ENCODE results near the gene PSMG1. TPM values are rescaled to one million over a fixed set of nuclear protein-coding genes. Genes with fewer than 3 reads are reported as not detected.
A peak's percentile ranks its signal among the peaks of the same experiment; 100 is the strongest.

The PSMG1 gene
- total RNA-seq, 1 experiment from 2014 or later: 78.8 TPM

DNA sequence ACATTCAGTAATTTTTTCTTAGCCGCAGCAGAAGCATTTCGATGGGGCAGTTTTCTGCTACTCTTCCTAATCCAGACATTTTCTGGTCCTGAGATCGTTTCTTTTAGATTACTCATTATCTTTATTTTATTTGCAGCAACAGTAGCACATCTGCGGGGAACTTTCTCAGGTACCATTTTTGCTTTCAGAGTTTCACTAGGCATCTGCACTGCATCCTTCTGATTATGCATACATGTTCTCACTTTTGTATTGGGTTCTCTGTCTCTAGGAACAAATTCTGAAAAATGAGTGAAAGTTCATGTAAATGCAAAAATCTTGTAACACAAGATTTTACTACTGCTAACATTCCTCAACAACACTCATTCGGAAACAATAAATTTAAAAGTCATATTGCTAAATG lies 3.9 kb upstream of the PSMG1 start:
- no peak overlapping the region for H3K4me3 Mint-ChIP-seq
- no peak overlapping the region for H2AFZ ChIP-seq (ENCODE audit: low read length)
- no peak overlapping the region for H3K27ac ChIP-seq (ENCODE audit: insufficient read length, low read depth, low read length)
- H3K9me3 ChIP-seq (ENCODE audit: control insufficient read depth, low read depth, low read length): no peaks in the 10 kb centered on the region
- H3K4me2 ChIP-seq (ENCODE audit: insufficient read depth, insufficient read length, low read length): no peak overlapping the region
- H2BK120ac ChIP-seq (ENCODE audit: low read depth, low read length, poor library complexity, severe bottlenecking): no peak overlapping the region
- no peak overlapping the region for H2BK15ac ChIP-seq (ENCODE audit: low read depth, low read length)
- TF ChIP-seq, protein P1, sequence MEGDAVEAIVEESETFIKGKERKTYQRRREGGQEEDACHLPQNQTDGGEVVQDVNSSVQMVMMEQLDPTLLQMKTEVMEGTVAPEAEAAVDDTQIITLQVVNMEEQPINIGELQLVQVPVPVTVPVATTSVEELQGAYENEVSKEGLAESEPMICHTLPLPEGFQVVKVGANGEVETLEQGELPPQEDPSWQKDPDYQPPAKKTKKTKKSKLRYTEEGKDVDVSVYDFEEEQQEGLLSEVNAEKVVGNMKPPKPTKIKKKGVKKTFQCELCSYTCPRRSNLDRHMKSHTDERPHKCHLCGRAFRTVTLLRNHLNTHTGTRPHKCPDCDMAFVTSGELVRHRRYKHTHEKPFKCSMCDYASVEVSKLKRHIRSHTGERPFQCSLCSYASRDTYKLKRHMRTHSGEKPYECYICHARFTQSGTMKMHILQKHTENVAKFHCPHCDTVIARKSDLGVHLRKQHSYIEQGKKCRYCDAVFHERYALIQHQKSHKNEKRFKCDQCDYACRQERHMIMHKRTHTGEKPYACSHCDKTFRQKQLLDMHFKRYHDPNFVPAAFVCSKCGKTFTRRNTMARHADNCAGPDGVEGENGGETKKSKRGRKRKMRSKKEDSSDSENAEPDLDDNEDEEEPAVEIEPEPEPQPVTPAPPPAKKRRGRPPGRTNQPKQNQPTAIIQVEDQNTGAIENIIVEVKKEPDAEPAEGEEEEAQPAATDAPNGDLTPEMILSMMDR (conservative IDR thresholded peaks at IDR 0.05): no peak
- H4K5ac ChIP-seq (ENCODE audit: insufficient read length, low read depth, low read length): no peak overlapping the region
- H2BK12ac ChIP-seq (ENCODE audit: insufficient read length, low read depth, low read length): no peak overlapping the region
- no peak overlapping the region for H3K18ac ChIP-seq (ENCODE audit: insufficient read length, low read depth, low read length)
- H3K4me1 ChIP-seq (ENCODE audit: insufficient read depth, low read length): no peaks in the 10 kb centered on the region
- no peak overlapping the region for H3K14ac ChIP-seq (ENCODE audit: insufficient read depth, low read length)
- no peaks in the 10 kb centered on the region for H3K27me3 ChIP-seq (ENCODE audit: insufficient read depth, low read length)
- no peak overlapping the region for H3K4ac ChIP-seq (ENCODE audit: low read depth, low read length)
- no peaks in the 10 kb centered on the region for H4K20me1 ChIP-seq (ENCODE audit: control insufficient read depth, insufficient read depth, insufficient read length)
- DNase-seq: no peak
- peaks cover 7% of the 10 kb centered on the region for H3K23me2 ChIP-seq (ENCODE audit: insufficient read length, low read depth, low read length, poor library complexity, severe bottlenecking)
- H4K8ac ChIP-seq (replicated peaks; ENCODE audit: insufficient read length, low read depth, low read length): no peak overlapping the region
- H2BK5ac ChIP-seq (ENCODE audit: insufficient read length, low read length): no peak overlapping the region
- no peak overlapping the region for H2AK5ac ChIP-seq (ENCODE audit: insufficient read length, low read length)
- no CpG with 5 or more reads among the region's 5 CpGs for WGBS (ENCODE audit: extremely low coverage, insufficient read length, low lambda C conversion rate)
- H3K9me3 Mint-ChIP-seq: no peaks in the 10 kb centered on the region
- no peaks in the 10 kb centered on the region; the same call in 1 of the 2 replicates for H3K27me3 Mint-ChIP-seq (ENCODE audit: low read depth)
- no peak overlapping the region for H3T11ph ChIP-seq (ENCODE audit: low read length)
- peak overlapping the region in 1 of 3 experiments; percentile 12; a peak in 1 of 7 replicates for H3K27ac Mint-ChIP-seq
- no peak overlapping the region for H3K9ac ChIP-seq (ENCODE audit: extremely low read depth, insufficient read length, low read length)
- H3K36me3 Mint-ChIP-seq (ENCODE audit: insufficient read depth in 1 of 3, low read depth in 3 of 3): peaks cover 0 to 3% (median 2%) of the 10 kb centered on the region in 3 experiments; a peak in 2 of 7 replicates
- H3K4me1 Mint-ChIP-seq: peaks cover 35 to 41% of the 10 kb centered on the region in 2 experiments
- no peaks in the 10 kb centered on the region for H3K79me2 ChIP-seq (ENCODE audit: insufficient read depth, low read length)
- no peak overlapping the region for H3K23ac ChIP-seq (ENCODE audit: insufficient read length, low read depth, low read length)
- no peak overlapping the region for H3K56ac ChIP-seq (ENCODE audit: insufficient read length, low read depth, low read length)
- H2BK20ac ChIP-seq (ENCODE audit: low read depth, low read length, poor library complexity, severe bottlenecking): no peak overlapping the region
- H4K91ac ChIP-seq (ENCODE audit: insufficient read length, low read depth, low read length): no peak overlapping the region
- H3K79me1 ChIP-seq (ENCODE audit: insufficient read depth, low read depth, low read length, poor library complexity, severe bottlenecking): no peaks in the 10 kb centered on the region

Data from H9 (cell line).